Measurements from ENCODE around the gene POC5.

GRCh38 chr5:75701856-75702255 is 15.4 kb downstream of the POC5 start:
- TF ChIP-seq CTCF (IDR thresholded peaks at IDR 0.05; ENCODE audit: low read depth, low read length) (no peak), EZH2phosphoT487 (IDR thresholded peaks at IDR 0.05; ENCODE audit: low read depth) (no peak)
